ENCODE measurements around the gene FGFR1OP2.

- no peak for TF ChIP-seq CTCF (conservative IDR thresholded peaks at IDR 0.05; ENCODE audit: low read depth in 2 of 2)
- TF ChIP-seq EZH2 (IDR thresholded peaks at IDR 0.05; ENCODE audit: low read depth, unreplicated experiment): no peak
- no peak for TF ChIP-seq EZH2phosphoT487 (IDR thresholded peaks at IDR 0.05; ENCODE audit: unreplicated experiment)
Measured at GRCh38 chr12:26940516-26941214, 2.4 kb downstream of the FGFR1OP2 start.
